ENCODE data around the gene U2AF1.
A peak's percentile ranks its signal among the peaks of the same experiment; 100 is the strongest.
"Not testable (repeated sequence)": the region's sequence is repeated elsewhere in the genome, so short reads cannot be mapped to it uniquely, and the experiment has no call there.

Gene U2AF1, protein sequence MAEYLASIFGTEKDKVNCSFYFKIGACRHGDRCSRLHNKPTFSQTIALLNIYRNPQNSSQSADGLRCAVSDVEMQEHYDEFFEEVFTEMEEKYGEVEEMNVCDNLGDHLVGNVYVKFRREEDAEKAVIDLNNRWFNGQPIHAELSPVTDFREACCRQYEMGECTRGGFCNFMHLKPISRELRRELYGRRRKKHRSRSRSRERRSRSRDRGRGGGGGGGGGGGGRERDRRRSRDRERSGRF
- 1.2 to 7.2 (median 3.4) reads per million in 17 experiments for total RNA-seq

- DNase-seq = peak in 3 of 4 experiments; percentile 8 to 24 (median 11)
Observed at GRCh38 chr21:43106965-43107793, at the start of gene U2AF1. TSS of gene U2AF1 (minus strand) at chr21:43107570. CDS start at chr21:43107494, 76 bp downstream.

DNA sequence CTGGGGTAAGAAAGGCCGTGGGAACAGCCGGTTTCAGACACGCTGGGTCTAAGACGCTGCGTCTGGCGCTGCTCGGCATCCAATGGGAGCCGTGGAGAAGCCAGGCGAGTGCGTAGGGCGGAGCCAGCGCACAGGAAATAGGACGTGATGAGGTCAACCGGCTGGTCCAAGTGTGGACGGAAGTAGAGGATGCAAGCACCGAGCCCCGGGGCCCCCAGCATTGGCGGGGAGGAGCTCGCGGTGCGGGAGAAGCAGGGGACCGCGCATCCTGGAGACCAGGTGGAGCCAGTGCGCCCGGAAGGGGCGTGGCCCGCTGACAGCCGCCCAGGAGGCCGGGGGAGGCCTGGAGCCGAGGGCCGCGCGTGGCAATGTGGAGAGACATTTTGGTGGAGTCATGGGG lies 46.2 kb upstream of the U2AF1 start:
- DNase-seq = not testable (repeated sequence)

- not testable (repeated sequence) for DNase-seq
Observed at GRCh38 chr21:43149344-43149743, 42.0 kb upstream of the U2AF1 start.

DNA sequence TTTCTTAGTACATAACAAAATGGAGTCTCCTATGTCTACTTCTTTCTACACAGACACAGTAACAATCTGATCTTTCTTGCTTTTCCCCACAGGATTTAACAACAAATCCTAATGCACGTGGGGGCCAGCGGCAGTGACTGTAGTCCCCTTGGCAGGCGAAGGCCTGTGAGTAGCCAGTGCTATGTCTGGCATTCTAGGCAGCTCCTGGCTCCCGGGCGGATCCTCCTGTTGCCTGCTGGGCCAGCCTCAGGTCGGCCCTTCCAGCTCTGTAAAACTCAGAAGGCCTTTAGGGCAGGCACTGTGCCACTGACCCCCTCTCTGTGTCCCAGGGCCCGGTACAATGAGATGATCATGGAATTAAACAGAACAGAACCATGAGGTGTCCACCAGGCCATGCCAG lies 40.6 kb upstream of the U2AF1 start:
- not testable (repeated sequence) for DNase-seq

GRCh38 chr21:43146637-43147036 lies 39.3 kb upstream of the U2AF1 start:
- DNase-seq = not testable (repeated sequence)

GRCh38 chr21:43141407-43141806 lies 34.0 kb upstream of the U2AF1 start:
- not testable (repeated sequence) for DNase-seq

DNA sequence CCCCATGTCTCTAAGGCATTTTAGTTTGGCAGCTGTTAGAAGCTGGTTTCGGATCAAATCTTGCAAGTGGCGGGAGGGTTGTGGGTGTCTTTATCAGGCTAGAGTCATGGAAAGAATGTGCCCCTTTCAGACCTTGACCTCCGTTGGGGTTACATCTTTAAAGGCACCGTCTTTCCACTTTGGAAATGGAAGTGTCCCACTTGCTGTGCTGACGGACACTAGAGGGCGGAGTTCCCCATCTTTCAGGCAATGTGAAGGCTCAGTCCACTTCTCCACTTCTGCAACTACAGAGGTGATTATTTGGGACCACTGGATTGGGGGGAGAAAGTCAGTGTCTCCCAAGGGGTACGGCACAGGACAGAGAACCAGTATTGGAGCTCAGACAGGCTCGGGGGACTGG lies 31.6 kb upstream of the U2AF1 start:
- DNase-seq = not testable (repeated sequence)

DNA sequence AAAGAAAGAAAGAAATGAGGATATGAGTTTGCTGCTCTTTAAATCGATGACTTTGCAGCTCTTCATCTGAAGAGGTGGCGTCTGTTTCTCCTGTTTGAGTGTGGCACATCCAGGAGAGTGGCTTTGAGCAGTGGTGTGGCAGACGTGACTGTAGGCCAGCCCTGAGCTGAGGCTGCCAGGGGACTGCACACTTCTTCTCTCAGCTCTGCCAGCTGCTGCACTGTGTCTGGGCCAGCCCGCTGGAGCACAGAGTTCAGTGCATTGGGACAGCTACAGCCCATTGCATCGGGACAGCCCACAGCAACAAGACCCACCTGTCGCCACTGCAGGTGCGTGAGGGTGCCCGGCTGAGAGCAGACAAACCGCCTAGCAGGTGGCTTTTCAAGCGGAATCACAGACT lies 27.1 kb upstream of the U2AF1 start:
- DNase-seq = not testable (repeated sequence)

GRCh38 chr21:43130094-43130493 lies 22.7 kb upstream of the U2AF1 start:
- not testable (repeated sequence) for DNase-seq

DNA sequence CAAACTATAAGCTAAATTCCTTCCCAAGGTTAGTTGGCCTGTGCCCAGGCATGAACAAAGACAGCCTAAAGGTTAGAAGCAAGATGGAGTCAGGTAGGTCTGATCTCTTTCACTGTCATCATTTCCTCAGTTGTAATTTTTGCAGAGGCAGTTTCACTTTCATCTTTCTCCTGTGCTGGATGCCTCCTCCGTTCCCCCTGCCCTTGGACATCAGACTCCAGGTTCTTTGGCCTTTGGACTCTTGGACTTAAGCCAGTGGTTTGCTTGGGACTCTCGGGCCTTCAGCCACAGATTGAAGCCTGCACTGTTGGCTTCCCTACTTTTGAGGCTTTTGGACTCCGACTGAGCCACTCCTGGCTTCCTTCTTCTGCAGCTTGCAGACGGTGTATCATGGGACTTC lies 8.6 kb upstream of the U2AF1 start:
- not testable (repeated sequence) for DNase-seq

- not testable (repeated sequence) for DNase-seq
Observed at GRCh38 chr21:43114483-43114882, 7.1 kb upstream of the U2AF1 start.

DNA sequence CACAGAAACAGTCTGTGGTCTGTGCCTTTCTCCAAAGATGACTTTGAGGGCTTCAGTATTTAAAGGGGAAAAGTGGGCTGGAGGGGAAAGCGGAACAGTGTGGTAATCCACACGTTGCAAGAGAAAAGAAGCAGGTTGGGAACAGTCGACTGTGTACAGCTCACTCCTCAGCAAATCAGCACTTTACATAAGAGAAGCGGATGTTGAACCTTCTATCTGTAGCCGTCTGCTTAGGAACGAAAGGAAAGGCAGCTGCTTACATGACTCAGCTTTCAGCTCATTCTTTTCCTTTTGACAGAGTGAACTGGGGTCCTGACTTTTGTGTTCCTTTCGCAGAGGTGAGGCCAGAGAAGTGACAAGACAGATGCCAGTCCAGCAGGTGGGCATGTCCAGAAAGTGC lies 1.6 kb upstream of the U2AF1 start:
- DNase-seq = not testable (repeated sequence)

GRCh38 chr21:43108177-43108576 lies 807 bp upstream of the U2AF1 start:
- DNase-seq = not testable (repeated sequence)

DNA sequence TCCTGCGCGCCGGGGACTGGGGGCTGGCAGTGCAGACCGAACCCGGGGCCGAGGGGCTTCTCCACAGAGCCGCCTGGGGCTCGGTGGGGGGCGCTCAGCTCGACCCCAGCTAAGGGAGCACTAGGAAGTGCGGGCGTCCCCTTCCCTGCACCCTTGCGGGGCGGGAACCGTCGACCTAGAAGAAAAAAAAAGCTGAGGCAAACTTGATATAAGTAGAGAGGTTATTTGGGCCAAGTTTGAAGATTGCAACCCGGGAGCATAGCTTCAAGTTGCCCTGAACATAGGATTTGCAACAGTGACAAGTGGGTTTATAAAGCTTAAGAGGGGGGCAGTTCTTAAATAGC lies 396 bp upstream of the U2AF1 start:
- DNase-seq = not testable (repeated sequence)

DNA sequence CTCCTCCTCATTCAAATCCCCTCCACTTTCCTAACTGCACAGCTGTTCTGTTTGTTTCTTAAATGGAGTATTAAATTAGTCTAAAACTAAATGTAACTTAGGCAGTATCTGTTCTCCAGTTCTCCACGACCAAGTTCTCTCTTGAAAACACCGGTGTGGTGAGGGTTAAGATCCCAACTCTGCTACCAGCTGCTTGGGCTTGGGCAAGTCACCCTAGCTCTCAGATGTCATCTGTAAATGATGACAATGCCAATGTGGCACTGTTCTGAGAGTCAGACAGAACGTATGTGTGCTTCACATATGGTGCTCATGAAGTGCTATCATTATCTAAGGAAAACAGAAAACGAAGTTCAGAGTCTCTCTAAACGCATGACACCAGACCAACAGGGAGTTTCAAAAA lies 2.7 kb downstream of the U2AF1 start:
- not testable (repeated sequence) for DNase-seq

- DNase-seq = not testable (repeated sequence)
Observed at GRCh38 chr21:43102281-43102680, 5.1 kb downstream of the U2AF1 start.

GRCh38 chr21:43101676-43102075 lies 5.7 kb downstream of the U2AF1 start:
- DNase-seq = not testable (repeated sequence)

DNA sequence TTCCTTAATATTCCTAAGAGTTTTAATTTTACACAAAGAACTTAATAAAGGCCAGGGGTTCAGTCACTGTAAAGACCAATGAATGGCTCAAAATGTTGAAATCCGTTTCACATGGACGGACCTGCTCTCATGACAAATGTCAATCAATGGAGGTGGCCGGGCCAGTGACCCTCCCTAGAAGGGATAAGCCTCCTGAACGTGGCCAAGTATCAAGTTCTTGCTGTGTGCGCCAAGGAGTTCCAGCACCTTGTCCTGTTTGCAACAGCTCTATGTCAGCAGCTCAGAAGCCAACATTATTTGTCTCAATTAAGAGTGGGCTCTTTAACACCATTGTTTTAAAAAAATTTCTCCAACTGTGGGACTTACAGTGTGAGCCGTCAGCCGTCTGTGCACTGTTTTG lies 6.4 kb downstream of the U2AF1 start:
- DNase-seq = not testable (repeated sequence)

DNA sequence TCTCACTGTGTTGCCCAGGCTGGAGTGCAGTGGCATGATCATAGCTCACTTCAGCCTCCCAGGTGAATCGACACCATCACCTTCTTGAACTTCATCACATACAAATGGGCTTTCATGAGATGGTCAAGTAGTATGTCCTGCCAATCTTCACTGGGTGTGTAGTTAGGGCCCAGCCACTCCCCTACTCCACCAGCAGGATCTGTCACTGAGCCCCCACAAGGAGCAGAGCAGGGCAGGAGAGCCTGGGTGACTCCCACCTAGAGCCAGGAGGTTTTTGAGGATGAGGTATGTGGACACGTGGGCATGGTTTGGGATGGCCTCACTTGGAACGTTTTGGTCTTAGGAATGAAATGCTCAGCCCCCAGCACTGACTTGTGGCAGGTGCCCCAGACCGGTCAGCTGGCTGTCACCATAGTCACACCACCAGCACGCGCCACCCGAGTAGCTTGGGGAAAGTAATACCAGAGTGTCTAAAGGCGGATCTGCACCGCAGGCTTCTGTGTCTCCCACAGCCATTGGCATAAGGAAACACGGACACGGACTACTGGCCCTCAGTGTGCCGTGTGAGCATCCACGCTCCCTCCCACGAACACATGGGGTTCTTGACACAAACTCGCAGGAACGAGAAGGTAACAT lies 15.3 kb downstream of the U2AF1 start:
- not testable (repeated sequence) for DNase-seq

DNA sequence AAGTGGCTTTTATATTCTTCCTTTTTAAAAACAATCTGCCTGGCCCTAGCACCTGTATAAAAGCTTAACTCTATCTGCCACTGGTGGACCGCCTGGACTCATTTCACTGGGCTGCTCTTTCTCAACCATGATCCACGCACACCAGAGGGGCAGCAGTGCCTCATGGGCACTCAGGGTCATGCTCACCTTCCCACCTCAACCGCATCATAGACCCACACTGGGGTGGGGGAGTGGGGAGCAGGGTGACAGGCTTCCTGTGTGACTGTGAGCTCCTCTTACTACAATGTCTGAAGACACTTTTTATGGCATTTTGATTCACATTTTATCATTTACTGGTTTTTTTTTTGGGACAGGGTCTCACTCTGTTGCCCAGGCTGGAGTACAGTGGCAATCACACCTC lies 16.4 kb downstream of the U2AF1 start:
- DNase-seq = not testable (repeated sequence)

DNA sequence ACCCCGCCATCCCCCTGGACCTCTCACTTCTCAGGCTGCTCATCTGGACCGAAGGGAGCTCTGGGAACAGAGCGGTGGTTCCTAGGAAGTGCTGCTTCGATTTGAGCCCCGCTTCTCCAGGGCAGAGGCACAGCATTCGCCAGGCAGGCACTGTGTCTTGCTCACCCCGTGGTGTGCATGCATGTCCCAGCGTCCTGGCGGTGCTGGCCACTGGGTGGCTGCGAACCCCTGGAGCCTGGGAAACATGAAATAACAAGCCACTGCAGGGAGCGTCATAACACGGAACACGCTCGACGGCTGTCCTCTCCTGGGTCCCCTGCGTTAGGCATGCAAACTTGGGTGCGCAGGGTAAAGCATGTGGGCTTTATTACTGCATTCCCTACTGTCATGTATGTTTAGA lies 17.9 kb downstream of the U2AF1 start:
- not testable (repeated sequence) for DNase-seq

GRCh38 chr21:43082587-43083300 lies 24.6 kb downstream of the U2AF1 start:
- not testable (repeated sequence) for DNase-seq

GRCh38 chr21:43076643-43077042 lies 30.7 kb downstream of the U2AF1 start:
- DNase-seq = not testable (repeated sequence)
